ENCODE results near the gene ZBTB7A. TPM values are rescaled to one million over a fixed set of nuclear protein-coding genes. Genes with fewer than 3 reads are reported as not detected.

The ZBTB7A gene
- total RNA-seq, 2 donors from 2014 or later: 77.1 to 87.3 TPM

DNA sequence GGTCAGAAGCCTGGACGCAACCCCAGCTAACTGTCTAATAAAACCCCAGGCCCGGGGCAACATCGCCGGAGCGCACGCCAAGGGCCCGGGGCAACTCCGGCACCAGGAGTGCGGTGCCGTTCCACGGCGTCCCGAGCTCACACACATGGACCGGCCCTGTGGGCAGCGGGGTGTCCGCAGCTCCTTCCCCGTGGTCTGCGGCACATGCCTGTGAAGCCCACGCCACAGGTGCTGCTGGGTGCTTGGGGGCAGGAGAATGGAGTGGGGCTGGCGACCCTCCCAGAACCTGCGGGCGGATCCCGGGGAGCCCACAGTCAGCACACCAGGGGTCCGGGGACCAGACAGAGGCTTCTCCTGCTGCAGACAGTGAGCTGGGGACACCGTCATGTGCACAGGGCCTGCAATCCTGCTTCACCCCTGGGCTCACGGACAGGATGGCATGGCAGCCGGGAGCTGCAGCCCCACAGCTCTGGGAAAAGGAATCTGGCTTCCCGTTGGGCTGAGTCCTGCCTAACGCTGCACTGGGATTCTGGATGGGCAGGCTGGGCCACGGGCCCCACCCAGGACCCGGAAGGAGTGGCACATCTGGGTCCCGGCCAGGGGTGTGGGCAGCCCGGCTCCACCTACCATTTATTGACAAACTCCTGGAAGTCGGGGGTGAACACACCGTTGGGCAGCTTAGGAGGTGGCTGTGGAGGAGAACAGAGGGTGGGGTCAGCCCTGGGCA, 28.2 kb upstream of the ZBTB7A start:
- WGBS: 75% methylated on average over 23 of the region's 35 CpGs
- Histone ChIP-seq H3K36me3 (peaks cover 4 to 7% of the 10 kb centered on the region in 2 donors), H3K27ac (no peak overlapping the region), H3K4me3 (no peak overlapping the region), H3K27me3 (replicated peaks; ENCODE audit: insufficient read depth) (no peaks in the 10 kb centered on the region), H3K4me1 (replicated peaks) (no peaks in the 10 kb centered on the region), H3K9me3 (no peaks in the 10 kb centered on the region)
- TF ChIP-seq CTCF (IDR thresholded peaks at IDR 0.05): no peak
- peak; percentile 6 for TF ChIP-seq POLR2AphosphoS5 (IDR thresholded peaks at IDR 0.05)
- TF ChIP-seq POLR2A (IDR thresholded peaks at IDR 0.05): no peak
- DNase-seq (ENCODE audit: low spot score): peak; percentile 28
- intact Hi-C loops (cut with DNase I): no loop called here

GRCh38 chr19:4094291-4094690, 27.6 kb upstream of the ZBTB7A start:
- Histone ChIP-seq H3K27me3 (replicated peaks; ENCODE audit: insufficient read depth) (no peaks in the 10 kb centered on the region), H3K9me3 (no peaks in the 10 kb centered on the region), H3K27ac (no peak overlapping the region), H3K36me3 (peaks cover 4% of the 10 kb centered on the region in 2 donors), H3K4me3 (no peak overlapping the region), H3K4me1 (replicated peaks) (no peaks in the 10 kb centered on the region)
- intact Hi-C loops (cut with DNase I): no loop called here
- TF ChIP-seq CTCF (IDR thresholded peaks at IDR 0.05) (no peak), POLR2A (IDR thresholded peaks at IDR 0.05) (no peak), POLR2AphosphoS5 (IDR thresholded peaks at IDR 0.05) (no peak)
- 92% methylated on average over 19 of the region's 19 CpGs for WGBS
- no peak for DNase-seq (ENCODE audit: low spot score)

DNA sequence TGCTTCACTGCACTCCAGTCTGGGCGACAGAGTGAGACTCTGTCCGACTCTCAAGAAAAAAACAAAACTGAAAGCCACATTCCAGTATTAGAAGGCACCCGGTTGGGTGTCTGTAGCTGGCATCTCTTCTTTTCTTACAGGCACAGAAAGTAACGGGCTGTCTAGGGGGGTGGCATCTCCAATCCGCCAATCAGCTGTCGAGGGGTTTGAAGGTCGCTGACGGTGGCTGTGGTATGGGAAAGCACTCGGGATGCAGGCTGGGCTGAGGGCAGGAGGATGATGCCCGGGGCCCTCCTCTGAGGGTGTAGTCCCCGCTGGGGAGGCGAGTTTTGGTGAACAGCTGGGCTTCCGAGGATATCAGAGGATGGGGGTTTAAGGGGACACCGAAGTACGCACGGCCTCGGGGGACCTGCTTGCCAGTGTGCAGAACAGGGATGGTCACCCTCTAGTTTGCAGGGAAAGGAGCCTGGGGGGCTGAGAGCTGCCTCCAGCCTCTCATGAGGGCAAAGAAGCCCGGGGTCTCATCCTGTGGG, 27.0 kb upstream of the ZBTB7A start:
- TF ChIP-seq CTCF (IDR thresholded peaks at IDR 0.05) (no peak), POLR2AphosphoS5 (IDR thresholded peaks at IDR 0.05) (no peak), POLR2A (IDR thresholded peaks at IDR 0.05) (no peak)
- no peak overlapping the region for H3K4me3 ChIP-seq
- H3K4me1 ChIP-seq (replicated peaks): no peaks in the 10 kb centered on the region
- peaks cover 0 to 4% of the 10 kb centered on the region in 2 donors for H3K36me3 ChIP-seq
- no peak for DNase-seq (ENCODE audit: low spot score)
- 93% methylated on average over 18 of the region's 18 CpGs for WGBS
- no peaks in the 10 kb centered on the region for H3K27me3 ChIP-seq (replicated peaks; ENCODE audit: insufficient read depth)
- intact Hi-C loops (cut with DNase I): no loop called here
- H3K9me3 ChIP-seq: no peaks in the 10 kb centered on the region
- H3K27ac ChIP-seq: no peak overlapping the region

GRCh38 chr19:4090356-4091220, 23.9 kb upstream of the ZBTB7A start:
- H3K4me1 ChIP-seq (replicated peaks): no peaks in the 10 kb centered on the region
- intact Hi-C loops (cut with DNase I): no loop called here
- no peak for DNase-seq (ENCODE audit: low spot score)
- no peaks in the 10 kb centered on the region for H3K9me3 ChIP-seq
- peaks cover 0 to 4% of the 10 kb centered on the region in 2 donors for H3K36me3 ChIP-seq
- TF ChIP-seq POLR2AphosphoS5 (IDR thresholded peaks at IDR 0.05) (no peak), CTCF (IDR thresholded peaks at IDR 0.05) (no peak), POLR2A (IDR thresholded peaks at IDR 0.05) (no peak)
- H3K4me3 ChIP-seq: no peak overlapping the region
- H3K27me3 ChIP-seq (replicated peaks; ENCODE audit: insufficient read depth): no peaks in the 10 kb centered on the region
- WGBS: 91% methylated on average over 43 of the region's 52 CpGs
- no peak overlapping the region for H3K27ac ChIP-seq
